ENCODE measurements around the gene SLC2A4RG.

- TF ChIP-seq POLR2A (IDR thresholded peaks at IDR 0.05): no peak
- TF ChIP-seq, protein P1, sequence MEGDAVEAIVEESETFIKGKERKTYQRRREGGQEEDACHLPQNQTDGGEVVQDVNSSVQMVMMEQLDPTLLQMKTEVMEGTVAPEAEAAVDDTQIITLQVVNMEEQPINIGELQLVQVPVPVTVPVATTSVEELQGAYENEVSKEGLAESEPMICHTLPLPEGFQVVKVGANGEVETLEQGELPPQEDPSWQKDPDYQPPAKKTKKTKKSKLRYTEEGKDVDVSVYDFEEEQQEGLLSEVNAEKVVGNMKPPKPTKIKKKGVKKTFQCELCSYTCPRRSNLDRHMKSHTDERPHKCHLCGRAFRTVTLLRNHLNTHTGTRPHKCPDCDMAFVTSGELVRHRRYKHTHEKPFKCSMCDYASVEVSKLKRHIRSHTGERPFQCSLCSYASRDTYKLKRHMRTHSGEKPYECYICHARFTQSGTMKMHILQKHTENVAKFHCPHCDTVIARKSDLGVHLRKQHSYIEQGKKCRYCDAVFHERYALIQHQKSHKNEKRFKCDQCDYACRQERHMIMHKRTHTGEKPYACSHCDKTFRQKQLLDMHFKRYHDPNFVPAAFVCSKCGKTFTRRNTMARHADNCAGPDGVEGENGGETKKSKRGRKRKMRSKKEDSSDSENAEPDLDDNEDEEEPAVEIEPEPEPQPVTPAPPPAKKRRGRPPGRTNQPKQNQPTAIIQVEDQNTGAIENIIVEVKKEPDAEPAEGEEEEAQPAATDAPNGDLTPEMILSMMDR (IDR thresholded peaks at IDR 0.05 in 8 of 11, conservative IDR thresholded peaks at IDR 0.05 in 3 of 11): no peak
These were observed 28.4 kb upstream of the SLC2A4RG start for GRCh38 chr20:63711085-63711645.

All from spleen (tissue), 7 donors.